ENCODE results near the gene SUGCT.

Gene SUGCT

GRCh38 chr7:40758590-40758989, 623.8 kb downstream of the SUGCT start:
- no peaks in the 10 kb centered on the region for H3K9me3 ChIP-seq (ENCODE audit: control insufficient read depth, insufficient read depth, low read length)
- H3K27ac ChIP-seq (ENCODE audit: low read length): no peak overlapping the region
- H3K36me3 ChIP-seq (ENCODE audit: control insufficient read depth, insufficient read depth, low read length): no peaks in the 10 kb centered on the region
- H3K27me3 ChIP-seq (ENCODE audit: control insufficient read depth, insufficient read depth, low read length): no peaks in the 10 kb centered on the region
- no peak for DNase-seq (ENCODE audit: low read depth, low spot score)
- no peak overlapping the region for H3K4me3 ChIP-seq (ENCODE audit: low read length)
- peaks cover 5% of the 10 kb centered on the region for H3K4me1 ChIP-seq (ENCODE audit: control insufficient read depth, insufficient read depth, low read length)
- WGBS (ENCODE audit: insufficient coverage, insufficient read length): no CpG with 5 or more reads among the region's 3 CpGs

DNA sequence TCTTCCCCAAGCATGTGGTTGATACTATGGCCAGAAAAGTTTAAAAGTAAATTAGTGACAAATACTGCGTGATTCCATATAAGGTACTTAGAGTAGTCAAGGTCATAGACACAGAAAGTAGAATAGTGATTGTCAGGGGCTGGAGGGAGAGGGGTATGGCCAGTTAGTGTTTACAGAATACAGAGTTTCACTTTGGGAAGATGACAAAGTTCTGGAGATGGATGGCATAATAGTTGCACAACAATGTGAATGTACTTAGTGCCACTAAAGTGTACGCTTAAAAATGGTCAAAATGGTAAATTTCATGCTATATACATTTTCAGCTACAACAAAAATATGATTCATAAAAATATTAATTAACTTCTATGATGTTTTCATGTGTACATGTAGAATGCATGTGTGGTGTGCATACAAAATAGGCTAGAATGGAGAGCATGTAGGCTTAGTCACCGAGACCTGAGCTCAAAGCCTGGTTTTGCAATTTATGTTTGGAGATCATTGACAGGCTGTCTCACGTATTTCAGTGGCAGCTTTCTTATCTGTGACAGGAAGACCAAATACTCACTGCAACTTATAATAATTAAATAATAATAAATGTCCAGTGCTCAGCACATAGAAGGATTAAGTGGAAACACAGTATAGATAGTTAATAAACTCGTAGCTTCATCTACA, 625.6 kb downstream of the SUGCT start:
- H3K27ac ChIP-seq (ENCODE audit: low read length): no peak overlapping the region
- H3K36me3 ChIP-seq (ENCODE audit: control insufficient read depth, insufficient read depth, low read length): no peaks in the 10 kb centered on the region
- no peaks in the 10 kb centered on the region for H3K27me3 ChIP-seq (ENCODE audit: control insufficient read depth, insufficient read depth, low read length)
- H3K9me3 ChIP-seq (ENCODE audit: control insufficient read depth, insufficient read depth, low read length): no peaks in the 10 kb centered on the region
- no CpG with 5 or more reads among the region's 5 CpGs for WGBS (ENCODE audit: insufficient coverage, insufficient read length)
- DNase-seq (ENCODE audit: low read depth, low spot score): no peak
- H3K4me1 ChIP-seq (ENCODE audit: control insufficient read depth, insufficient read depth, low read length): peaks cover 2% of the 10 kb centered on the region
- no peak overlapping the region for H3K4me3 ChIP-seq (ENCODE audit: low read length)

GRCh38 chr7:40760987-40761386, 626.2 kb downstream of the SUGCT start:
- Histone ChIP-seq H3K27ac (ENCODE audit: low read length) (no peak overlapping the region), H3K9me3 (ENCODE audit: control insufficient read depth, insufficient read depth, low read length) (no peaks in the 10 kb centered on the region), H3K4me1 (ENCODE audit: control insufficient read depth, insufficient read depth, low read length) (no peaks in the 10 kb centered on the region; the same call in 1 of the 2 replicates), H3K4me3 (ENCODE audit: low read length) (no peak overlapping the region), H3K36me3 (ENCODE audit: control insufficient read depth, insufficient read depth, low read length) (no peaks in the 10 kb centered on the region), H3K27me3 (ENCODE audit: control insufficient read depth, insufficient read depth, low read length) (no peaks in the 10 kb centered on the region)
- 100% methylated on average over 2 of the region's 4 CpGs for WGBS (ENCODE audit: insufficient coverage, insufficient read length)
- no peak for DNase-seq (ENCODE audit: low read depth, low spot score)

DNA sequence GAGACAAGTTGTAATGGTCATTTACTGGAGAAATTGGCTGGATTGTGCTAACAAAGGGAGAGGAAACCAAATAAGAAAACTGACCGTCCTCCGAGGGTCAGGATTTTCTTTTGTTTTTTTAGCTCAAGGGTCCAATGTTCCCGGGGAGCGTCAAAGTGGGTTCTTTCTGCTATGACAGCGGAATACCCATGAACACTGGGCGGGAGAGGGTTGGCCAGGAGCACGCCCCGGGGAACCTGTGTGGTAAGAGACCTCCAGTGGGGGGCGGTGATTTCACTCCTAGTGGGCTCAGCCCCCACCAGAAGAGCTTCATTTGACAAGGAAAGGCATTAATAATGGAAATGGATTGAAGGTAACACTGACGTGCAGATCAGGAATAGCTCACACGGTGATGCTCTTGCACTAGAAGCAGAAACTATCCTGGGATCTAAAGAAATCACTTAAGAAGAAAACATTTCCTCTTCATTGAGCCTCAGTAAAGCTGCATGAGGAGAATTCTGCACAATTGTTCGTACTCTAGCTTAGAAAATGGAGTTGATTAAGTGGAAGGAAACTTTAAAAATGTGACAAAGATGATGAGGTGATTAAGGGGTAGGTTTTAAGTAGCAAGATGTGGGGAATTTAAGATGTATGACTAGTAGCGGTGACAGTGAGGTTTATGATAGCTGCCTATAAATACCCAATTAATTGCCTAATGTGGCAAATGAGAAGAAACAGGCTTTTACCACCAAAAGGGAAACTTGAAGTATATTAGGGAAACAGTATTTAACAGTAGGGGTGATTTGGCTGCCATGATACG, 627.2 kb downstream of the SUGCT start:
- WGBS (ENCODE audit: insufficient coverage, insufficient read length): 100% methylated on average over 1 of the region's 14 CpGs
- no peaks in the 10 kb centered on the region for H3K27me3 ChIP-seq (ENCODE audit: control insufficient read depth, insufficient read depth, low read length)
- no peak for DNase-seq (ENCODE audit: low read depth, low spot score)
- H3K36me3 ChIP-seq (ENCODE audit: control insufficient read depth, insufficient read depth, low read length): no peaks in the 10 kb centered on the region
- H3K4me1 ChIP-seq (ENCODE audit: control insufficient read depth, insufficient read depth, low read length): no peaks in the 10 kb centered on the region; the same call in 1 of the 2 replicates
- no peak overlapping the region for H3K4me3 ChIP-seq (ENCODE audit: low read length)
- H3K27ac ChIP-seq (ENCODE audit: low read length): no peak overlapping the region
- no peaks in the 10 kb centered on the region for H3K9me3 ChIP-seq (ENCODE audit: control insufficient read depth, insufficient read depth, low read length)

GRCh38 chr7:40763319-40764287, 628.8 kb downstream of the SUGCT start:
- Histone ChIP-seq H3K4me3 (ENCODE audit: low read length) (no peak overlapping the region), H3K27me3 (ENCODE audit: control insufficient read depth, insufficient read depth, low read length) (no peaks in the 10 kb centered on the region), H3K36me3 (ENCODE audit: control insufficient read depth, insufficient read depth, low read length) (no peaks in the 10 kb centered on the region), H3K4me1 (ENCODE audit: control insufficient read depth, insufficient read depth, low read length) (no peaks in the 10 kb centered on the region), H3K27ac (ENCODE audit: low read length) (no peak overlapping the region), H3K9me3 (ENCODE audit: control insufficient read depth, insufficient read depth, low read length) (no peaks in the 10 kb centered on the region)
- WGBS (ENCODE audit: insufficient coverage, insufficient read length): no CpG with 5 or more reads among the region's 9 CpGs
- DNase-seq (ENCODE audit: low read depth, low spot score): no peak

- no peak overlapping the region for H3K27ac ChIP-seq (ENCODE audit: low read length)
- no CpG with 5 or more reads among the region's 3 CpGs for WGBS (ENCODE audit: insufficient coverage, insufficient read length)
- H3K36me3 ChIP-seq (ENCODE audit: control insufficient read depth, insufficient read depth, low read length): no peaks in the 10 kb centered on the region
- H3K27me3 ChIP-seq (ENCODE audit: control insufficient read depth, insufficient read depth, low read length): no peaks in the 10 kb centered on the region
- no peak overlapping the region for H3K4me3 ChIP-seq (ENCODE audit: low read length)
- no peaks in the 10 kb centered on the region for H3K4me1 ChIP-seq (ENCODE audit: control insufficient read depth, insufficient read depth, low read length)
- DNase-seq (ENCODE audit: low read depth, low spot score): no peak
- no peaks in the 10 kb centered on the region for H3K9me3 ChIP-seq (ENCODE audit: control insufficient read depth, insufficient read depth, low read length)
These were observed 630.8 kb downstream of the SUGCT start for GRCh38 chr7:40765639-40766038.

GRCh38 chr7:40772096-40772495, 637.3 kb downstream of the SUGCT start:
- H3K27ac ChIP-seq (ENCODE audit: low read length): no peak overlapping the region
- H3K27me3 ChIP-seq (ENCODE audit: control insufficient read depth, insufficient read depth, low read length): no peaks in the 10 kb centered on the region
- no peaks in the 10 kb centered on the region for H3K4me1 ChIP-seq (ENCODE audit: control insufficient read depth, insufficient read depth, low read length)
- H3K4me3 ChIP-seq (ENCODE audit: low read length): no peak overlapping the region
- WGBS (ENCODE audit: insufficient coverage, insufficient read length): no CpG with 5 or more reads among the region's 3 CpGs
- H3K9me3 ChIP-seq (ENCODE audit: control insufficient read depth, insufficient read depth, low read length): no peaks in the 10 kb centered on the region
- H3K36me3 ChIP-seq (ENCODE audit: control insufficient read depth, insufficient read depth, low read length): no peaks in the 10 kb centered on the region
- no peak for DNase-seq (ENCODE audit: low read depth, low spot score)

DNA sequence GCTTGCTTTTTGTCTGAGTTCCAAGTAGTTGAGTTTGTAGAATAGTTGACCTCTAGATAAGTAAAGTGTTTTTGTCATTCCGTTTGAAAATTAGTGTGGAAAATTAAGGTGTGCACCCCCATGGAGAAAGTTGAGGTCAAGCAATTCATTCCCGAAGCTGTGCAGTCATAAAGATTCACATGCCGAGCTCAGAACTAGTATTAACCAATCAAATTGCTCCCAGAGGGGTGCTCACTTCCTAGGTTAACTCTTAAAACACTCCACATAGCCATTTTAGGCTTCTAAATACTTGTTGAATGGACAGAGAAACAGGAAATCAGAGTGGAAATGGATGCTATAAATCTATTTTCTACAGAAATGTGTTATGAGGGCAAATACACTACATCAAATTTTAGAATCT, 638.9 kb downstream of the SUGCT start:
- WGBS (ENCODE audit: insufficient coverage, insufficient read length): no CpG with 5 or more reads among the region's 3 CpGs
- Histone ChIP-seq H3K4me3 (ENCODE audit: low read length) (no peak overlapping the region), H3K36me3 (ENCODE audit: control insufficient read depth, insufficient read depth, low read length) (no peaks in the 10 kb centered on the region), H3K4me1 (ENCODE audit: control insufficient read depth, insufficient read depth, low read length) (no peaks in the 10 kb centered on the region), H3K27me3 (ENCODE audit: control insufficient read depth, insufficient read depth, low read length) (no peaks in the 10 kb centered on the region), H3K27ac (ENCODE audit: low read length) (no peak overlapping the region), H3K9me3 (ENCODE audit: control insufficient read depth, insufficient read depth, low read length) (no peaks in the 10 kb centered on the region)
- DNase-seq (ENCODE audit: low read depth, low spot score): no peak

DNA sequence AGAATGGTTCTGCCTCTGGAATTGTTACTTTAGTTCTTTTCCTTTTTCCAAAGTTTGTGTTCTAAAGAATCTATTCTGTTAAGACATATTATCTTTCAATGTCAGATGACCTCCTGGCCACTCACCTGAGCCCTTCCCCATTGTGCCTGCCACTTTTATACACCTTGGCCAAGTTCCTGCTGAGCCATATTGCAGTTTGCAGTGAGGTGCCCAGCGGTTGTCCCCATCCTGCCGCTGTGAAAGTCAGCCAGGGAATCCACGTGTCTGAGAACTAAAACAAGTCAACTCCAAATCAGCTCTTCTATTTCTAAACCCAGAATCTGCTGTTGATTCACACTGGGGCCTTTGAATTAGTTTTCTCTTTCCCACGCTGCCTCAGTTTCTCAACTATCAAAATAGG, 641.1 kb downstream of the SUGCT start:
- no peak overlapping the region for H3K4me3 ChIP-seq (ENCODE audit: low read length)
- no peaks in the 10 kb centered on the region for H3K9me3 ChIP-seq (ENCODE audit: control insufficient read depth, insufficient read depth, low read length)
- no peaks in the 10 kb centered on the region for H3K4me1 ChIP-seq (ENCODE audit: control insufficient read depth, insufficient read depth, low read length)
- no peaks in the 10 kb centered on the region for H3K36me3 ChIP-seq (ENCODE audit: control insufficient read depth, insufficient read depth, low read length)
- no peaks in the 10 kb centered on the region for H3K27me3 ChIP-seq (ENCODE audit: control insufficient read depth, insufficient read depth, low read length)
- no peak for DNase-seq (ENCODE audit: low read depth, low spot score)
- H3K27ac ChIP-seq (ENCODE audit: low read length): no peak overlapping the region
- WGBS (ENCODE audit: insufficient coverage, insufficient read length): no CpG with 5 or more reads among the region's 4 CpGs

DNA sequence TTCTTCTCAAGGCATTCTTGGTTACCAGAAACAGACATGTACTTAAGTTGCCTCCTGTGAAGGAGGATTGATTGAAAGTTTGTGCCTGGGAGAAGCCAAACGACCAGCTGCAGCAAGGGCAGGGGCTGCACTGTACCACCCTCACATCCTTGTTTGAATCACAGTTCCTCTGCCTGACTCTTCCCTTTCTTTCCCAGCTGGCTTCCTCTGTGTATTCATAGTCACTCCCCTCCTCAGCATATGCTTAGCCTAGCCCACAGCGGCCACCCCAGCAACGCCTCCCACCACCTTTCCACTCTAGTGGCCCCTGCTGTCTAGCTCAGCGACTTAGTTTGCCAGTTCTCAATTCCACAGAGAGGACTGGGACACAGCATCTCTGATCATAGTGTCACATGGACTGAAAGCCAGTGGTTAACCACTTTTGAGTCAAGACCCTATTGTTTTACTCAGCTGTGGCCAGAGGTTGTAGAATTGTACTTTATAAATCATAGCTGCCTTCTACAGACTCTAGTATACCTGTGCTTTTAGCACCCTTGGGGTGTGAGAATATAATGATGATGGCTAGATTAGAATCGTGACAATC, 643.0 kb downstream of the SUGCT start:
- Histone ChIP-seq H3K9me3 (ENCODE audit: control insufficient read depth, insufficient read depth, low read length) (no peaks in the 10 kb centered on the region), H3K4me3 (ENCODE audit: low read length) (no peak overlapping the region), H3K4me1 (ENCODE audit: control insufficient read depth, insufficient read depth, low read length) (no peaks in the 10 kb centered on the region), H3K27me3 (ENCODE audit: control insufficient read depth, insufficient read depth, low read length) (no peaks in the 10 kb centered on the region), H3K36me3 (ENCODE audit: control insufficient read depth, insufficient read depth, low read length) (no peaks in the 10 kb centered on the region), H3K27ac (ENCODE audit: low read length) (no peak overlapping the region)
- WGBS (ENCODE audit: insufficient coverage, insufficient read length): no CpG with 5 or more reads among the region's 5 CpGs
- no peak for DNase-seq (ENCODE audit: low read depth, low spot score)
